Measurements from ENCODE around the gene SLC12A5. TPM values are rescaled to one million over a fixed set of nuclear protein-coding genes. Genes with fewer than 3 reads are reported as not detected.
"Not testable (repeated sequence)": the region's sequence is repeated elsewhere in the genome, so short reads cannot be mapped to it uniquely, and the experiment has no call there.

Gene SLC12A5
- total RNA-seq, 4 donors from 2014 or later, result not detected

- peak; percentile 98 for ATAC-seq
- Histone ChIP-seq H3K4me1 (peaks cover 11 to 50% (median 36%) of the 10 kb centered on the region in 3 donors), H3K9me3 (no peaks in the 10 kb centered on the region), H3K4me3 (peak within 1 kb of the TSS; percentile 46 to 70), H3K27ac (peak within 1 kb of the TSS; percentile 85 to 99 (median 98)), H3K36me3 (no peaks in the 10 kb centered on the region), H3K27me3 (no peaks in the 10 kb centered on the region)
- WGBS, 2 donors (ENCODE audit: low coverage in 1 of 2), result 0% methylated on average over 3 to 11 of the region's 100 CpGs
- TF ChIP-seq POLR2AphosphoS5 (IDR thresholded peaks at IDR 0.05), result peak; percentile 92
- TF ChIP-seq EP300 (IDR thresholded peaks at IDR 0.05), result no peak
- peak in 3 of 4 experiments; percentile 34 to 60 (median 45) for TF ChIP-seq CTCF (IDR thresholded peaks at IDR 0.05)
- TF ChIP-seq POLR2A (IDR thresholded peaks at IDR 0.05), result peak; percentile 86 to 89
Observed at GRCh38 chr20:46089417-46090388, 60.7 kb downstream of the SLC12A5 start, which contains the start of gene NCOA5. TSS of gene NCOA5 (minus strand) at chr20:46089962. CDS start at chr20:46079424, 10,538 bp downstream.

DNA sequence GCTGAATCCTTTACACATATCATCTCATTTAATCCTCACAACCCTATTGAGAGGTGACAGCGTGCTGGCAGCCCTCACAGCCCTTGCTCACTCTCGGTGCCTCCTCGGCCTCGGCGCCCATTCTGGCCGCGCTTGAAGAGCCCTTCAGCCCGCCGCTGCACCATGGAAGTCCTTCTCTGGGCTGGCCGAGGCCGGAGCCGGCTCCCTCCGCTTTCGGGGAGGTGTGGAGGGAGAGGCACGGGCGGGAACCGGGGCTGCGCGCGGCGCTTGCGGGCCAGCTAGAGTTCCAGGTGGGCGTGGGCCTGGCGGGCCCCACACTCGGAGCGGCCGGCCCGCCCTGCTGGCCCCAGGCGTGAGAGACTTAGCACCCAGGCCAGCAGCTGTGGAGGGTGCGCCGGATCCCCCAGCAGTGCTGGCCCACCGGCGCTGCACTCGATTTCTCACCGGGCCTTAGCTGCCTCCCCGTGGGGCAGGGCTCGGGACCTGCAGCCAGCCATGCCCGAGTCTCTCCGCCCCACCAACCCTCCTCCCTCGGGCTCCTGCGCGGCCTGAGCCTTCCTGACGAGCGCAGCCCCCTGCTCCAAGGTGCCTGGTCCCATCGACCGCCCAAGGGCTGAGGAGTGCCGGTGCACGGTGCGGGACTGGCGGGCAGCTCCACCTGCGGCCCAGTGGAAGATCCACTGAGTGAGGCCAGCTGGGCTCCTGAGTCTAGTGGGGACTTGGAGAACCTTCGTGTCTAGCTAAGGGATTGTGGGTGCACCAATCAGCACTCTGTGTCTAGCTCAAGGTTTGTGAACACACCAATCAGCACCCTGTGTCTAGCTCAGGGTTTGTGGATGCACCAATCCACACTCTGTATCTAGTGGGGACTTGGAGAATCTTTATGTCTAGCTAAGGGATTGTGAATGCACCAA lies 62.9 kb downstream of the SLC12A5 start:
- not testable (repeated sequence) for H3K36me3 ChIP-seq, ATAC-seq, H3K27me3 ChIP-seq, H3K27ac ChIP-seq, H3K9me3 ChIP-seq, H3K4me3 ChIP-seq
- 98 to 100% methylated on average over 5 to 7 of the region's 52 CpGs for WGBS, 2 donors (ENCODE audit: low coverage in 1 of 2)
- H3K4me1 ChIP-seq, result peaks cover 8 to 28% (median 15%) of the 10 kb centered on the region in 3 donors

DNA sequence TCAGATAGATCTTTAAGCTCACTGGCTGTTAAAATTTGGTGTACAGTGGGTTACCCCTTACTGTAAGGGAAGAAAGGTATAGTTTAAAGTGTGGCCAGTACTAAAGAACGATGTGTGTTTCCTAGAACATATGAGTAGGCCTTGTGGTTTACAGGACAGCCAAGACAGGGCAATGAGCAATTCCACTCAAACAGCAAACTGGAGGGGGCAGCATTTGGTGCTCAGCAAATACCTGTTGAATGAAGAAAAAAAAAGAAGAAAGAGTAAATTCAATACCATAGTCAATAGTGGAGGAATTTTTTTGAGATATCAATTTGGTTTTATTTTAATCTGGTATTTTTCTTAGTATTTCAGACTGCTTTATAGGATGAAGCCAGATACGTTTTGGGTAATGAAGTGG lies 64.5 kb downstream of the SLC12A5 start:
- H3K4me3 ChIP-seq, result no peak overlapping the region
- H3K9me3 ChIP-seq, result no peaks in the 10 kb centered on the region
- H3K4me1 ChIP-seq, result peaks cover 0 to 12% (median 4%) of the 10 kb centered on the region in 3 donors
- no peaks in the 10 kb centered on the region for H3K36me3 ChIP-seq
- H3K27me3 ChIP-seq, result peaks cover 5% of the 10 kb centered on the region
- TF ChIP-seq EP300 (IDR thresholded peaks at IDR 0.05), result no peak
- TF ChIP-seq POLR2A (IDR thresholded peaks at IDR 0.05), result no peak
- TF ChIP-seq CTCF (IDR thresholded peaks at IDR 0.05), result no peak
- no peak for TF ChIP-seq POLR2AphosphoS5 (IDR thresholded peaks at IDR 0.05)
- WGBS, 2 donors (ENCODE audit: low coverage in 1 of 2), result 63 to 96% methylated on average over 2 of the region's 2 CpGs
- no peak for ATAC-seq
- H3K27ac ChIP-seq, result no peak overlapping the region

DNA sequence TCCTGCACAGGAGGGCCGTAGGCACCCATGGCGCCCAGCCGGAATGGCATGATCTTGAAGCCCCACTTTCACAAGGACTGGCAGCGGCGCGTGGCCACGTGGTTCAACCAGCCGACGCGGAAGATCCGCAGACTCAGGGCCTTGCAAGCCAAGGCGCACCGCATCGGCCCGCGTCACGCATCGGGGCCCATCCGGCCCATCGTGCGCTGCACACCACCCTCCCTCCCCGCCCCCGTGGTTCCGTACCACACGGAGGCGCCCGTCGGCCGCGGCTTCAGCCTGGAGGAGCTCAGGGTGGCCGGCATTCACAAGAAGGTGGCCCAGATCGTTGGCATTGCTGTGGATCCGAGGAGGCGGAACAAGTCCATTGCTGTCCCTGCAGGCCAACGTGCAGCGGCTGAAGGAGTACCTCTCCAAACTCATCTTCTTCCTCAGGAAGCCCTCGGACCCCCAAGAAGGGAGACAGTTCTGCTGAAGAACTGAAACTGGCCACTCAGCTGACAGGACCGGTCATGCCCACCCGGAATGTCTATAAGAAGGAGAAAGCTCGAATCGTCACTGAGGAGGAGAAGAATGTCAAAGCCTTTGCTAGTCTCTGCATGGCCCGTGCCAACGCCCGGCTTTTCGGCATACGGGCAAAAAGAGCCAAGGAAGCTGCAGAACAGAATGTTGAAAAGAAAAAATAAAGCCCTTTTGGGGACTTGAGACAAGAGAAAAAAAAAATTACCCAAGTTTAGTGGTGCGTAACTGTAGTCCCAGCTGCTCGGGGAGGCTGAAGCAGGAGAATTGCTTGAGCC lies 70.7 kb downstream of the SLC12A5 start:
- Histone ChIP-seq H3K4me3 (no peak overlapping the region), H3K9me3 (peaks cover 0 to 9% (median 0%) of the 10 kb centered on the region in 3 donors), H3K4me1 (no peaks in the 10 kb centered on the region), H3K36me3 (no peaks in the 10 kb centered on the region), H3K27me3 (peaks cover 62% of the 10 kb centered on the region), H3K27ac (no peak overlapping the region)
- TF ChIP-seq CTCF (IDR thresholded peaks at IDR 0.05), result peak in 1 of 4 experiments; percentile 21
- no peak for TF ChIP-seq POLR2A (IDR thresholded peaks at IDR 0.05)
- no peak for ATAC-seq
- WGBS, 2 donors (ENCODE audit: low coverage in 1 of 2), result 67% methylated on average over 11 of the region's 48 CpGs; no CpG with 5 or more reads in 1 of the 2 donors

DNA sequence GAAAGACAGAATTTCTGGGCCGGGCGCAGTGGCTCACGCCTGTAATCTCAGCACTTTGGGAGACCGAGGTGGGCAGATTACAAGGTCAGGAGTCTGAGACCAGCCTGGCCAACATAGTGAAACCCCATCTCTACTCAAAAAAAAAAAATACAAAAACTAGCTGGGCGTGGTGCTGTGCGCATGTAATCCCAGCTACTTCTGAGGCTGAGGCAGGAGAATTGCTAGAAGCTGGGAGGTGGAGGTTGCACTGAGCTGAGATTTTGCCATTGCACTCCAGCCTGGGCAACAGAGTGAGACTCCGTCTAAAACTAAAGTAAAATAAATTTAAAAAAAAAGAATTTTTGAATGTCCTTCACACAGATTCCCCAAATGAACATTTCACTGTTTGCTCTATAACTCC lies 71.4 kb downstream of the SLC12A5 start:
- H3K27me3 ChIP-seq, result peaks cover 69% of the 10 kb centered on the region
- not testable (repeated sequence) for H3K4me1 ChIP-seq, H3K9me3 ChIP-seq, H3K4me3 ChIP-seq, H3K36me3 ChIP-seq, H3K27ac ChIP-seq, ATAC-seq
- WGBS, 2 donors (ENCODE audit: low coverage in 1 of 2), result 79 to 89% methylated on average over 4 to 7 of the region's 7 CpGs

All from gastroesophageal sphincter (tissue), 4 donors.